GM19239 (cell line): Measurements from ENCODE around the gene EEFSEC.

Experiments used
- DNase-seq: peaks from one replicate; pipeline ENCODE4 v3.0.0; 2011; ENCODE audit warnings: low spot score; ENCODE audit not compliant: insufficient read length
- FAIRE-seq: peaks from 2 replicates; lab custom pipeline; 2011; peaks lifted over from hg19 to GRCh38; lab: Jason Lieb, UNC

EEFSEC gene

GRCh38 chr3:128341659-128342395, 188.5 kb downstream of the EEFSEC start:
- no peak for DNase-seq
- no peak for FAIRE-seq

- DNase-seq (no peak), FAIRE-seq (no peak)
Measured at GRCh38 chr3:128342701-128343180, 189.5 kb downstream of the EEFSEC start.

- DNase-seq = no peak
- no peak for FAIRE-seq
Measured at GRCh38 chr3:128343287-128344051, 190.2 kb downstream of the EEFSEC start.

GRCh38 chr3:128344052-128344735, 190.9 kb downstream of the EEFSEC start:
- DNase-seq (no peak), FAIRE-seq (no peak)

GRCh38 chr3:128345196-128345595, 191.9 kb downstream of the EEFSEC start:
- DNase-seq = no peak
- no peak for FAIRE-seq

GRCh38 chr3:128346562-128346961, 193.3 kb downstream of the EEFSEC start:
- FAIRE-seq (no peak), DNase-seq (no peak)

- FAIRE-seq (no peak), DNase-seq (no peak)
Measured at GRCh38 chr3:128347282-128347681, 194.0 kb downstream of the EEFSEC start.

- DNase-seq (no peak), FAIRE-seq (no peak)
Measured at GRCh38 chr3:128348075-128348474, 194.8 kb downstream of the EEFSEC start.

GRCh38 chr3:128348805-128349531, 195.7 kb downstream of the EEFSEC start:
- DNase-seq (peak; percentile 28), FAIRE-seq (no peak)

GRCh38 chr3:128349963-128350599, 196.8 kb downstream of the EEFSEC start:
- FAIRE-seq (no peak), DNase-seq (no peak)

- no peak for FAIRE-seq
Measured at GRCh38 chr3:128351546-128351945, 198.3 kb downstream of the EEFSEC start.

GRCh38 chr3:128352326-128352725, 199.0 kb downstream of the EEFSEC start:
- FAIRE-seq = no peak
- DNase-seq = no peak

More at GRCh38 chr3:128351546-128351945, 198.3 kb downstream of the EEFSEC start:
- no peak for DNase-seq

GRCh38 chr3:128353361-128353965, 200.2 kb downstream of the EEFSEC start:
- no peak for FAIRE-seq
- DNase-seq = no peak

GRCh38 chr3:128353991-128354687, 200.9 kb downstream of the EEFSEC start:
- DNase-seq = no peak
- FAIRE-seq = no peak

- FAIRE-seq (no peak), DNase-seq (no peak)
Measured at GRCh38 chr3:128354788-128355542, 201.7 kb downstream of the EEFSEC start.

- DNase-seq (no peak), FAIRE-seq (no peak)
Measured at GRCh38 chr3:128355543-128355919, 202.2 kb downstream of the EEFSEC start.

GRCh38 chr3:128356822-128357221, 203.5 kb downstream of the EEFSEC start:
- DNase-seq = no peak
- FAIRE-seq = no peak

- no peak for DNase-seq
- no peak for FAIRE-seq
Measured at GRCh38 chr3:128357538-128357937, 204.3 kb downstream of the EEFSEC start.
